DND-41 (cell line): ENCODE measurements around the gene DOC2A.

Experiments used
- ATAC-seq: fragments of 200-7000 bp; cut with Tn5 transposase; 3 replicates; pipeline ENCODE4 v1.9.1; 2021; ENCODE audit warnings: low read depth; ENCODE audit not compliant: insufficient read depth
- DNase-seq: peaks from one replicate; pipeline ENCODE4 v3.0.0-alpha.2; 2020
- H2AFZ ChIP-seq: 2 replicates; pipeline ENCODE4 v1.6.0; 2012; ENCODE audit warnings: low read depth, low read length
- H3K27ac ChIP-seq: 2 replicates; pipeline ENCODE4 v1.5.1; 2012; ENCODE audit warnings: low read length, inconsistent platforms
- H3K27me3 ChIP-seq: fragments of 200-600 bp; sonication (generic); 2 replicates; pipeline ENCODE4 v1.6.0; 2012; ENCODE audit warnings: low read length, mild to moderate bottlenecking, inconsistent platforms; ENCODE audit not compliant: insufficient read depth, poor library complexity
- H3K36me3 ChIP-seq: 2 replicates; pipeline ENCODE4 v1.5.1; 2012; ENCODE audit warnings: low read length, inconsistent platforms; ENCODE audit not compliant: insufficient read depth
- H3K4me1 ChIP-seq: 2 replicates; pipeline ENCODE4 v1.5.1; 2012; ENCODE audit warnings: mild to moderate bottlenecking, low read length; ENCODE audit not compliant: insufficient read depth
- H3K4me2 ChIP-seq: 2 replicates; pipeline ENCODE4 v1.6.0; 2012; ENCODE audit warnings: mild to moderate bottlenecking, moderate library complexity, low read length, inconsistent platforms; ENCODE audit not compliant: insufficient read depth
- H3K4me3 ChIP-seq, 2 experiments: fragments of 200-600 bp in 1 of 2; shearing (Covaris generic) in 1 of 2; 2 replicates each; pipeline ENCODE4 v1.5.1; 2012 to 2016; ENCODE audit warnings: inconsistent platforms in 2 of 2, low read length in 2 of 2, mild to moderate bottlenecking in 2 of 2, low read depth in 1 of 2, moderate library complexity in 1 of 2
- H3K79me2 ChIP-seq: 2 replicates; pipeline ENCODE4 v1.6.0; 2012; ENCODE audit warnings: low read length, inconsistent platforms; ENCODE audit not compliant: insufficient read depth
- H3K9ac ChIP-seq: 2 replicates; pipeline ENCODE4 v1.6.0; 2012; ENCODE audit warnings: low read depth, mild to moderate bottlenecking, inconsistent platforms, low read length, moderate library complexity
- H3K9me3 ChIP-seq: 2 replicates; pipeline ENCODE4 v1.5.1; 2012; ENCODE audit warnings: low read length, moderate library complexity, mild to moderate bottlenecking, inconsistent platforms; ENCODE audit not compliant: insufficient read depth, severe bottlenecking
- H4K20me1 ChIP-seq: 2 replicates; pipeline ENCODE4 v1.6.0; 2012; ENCODE audit warnings: low read length; ENCODE audit not compliant: insufficient read depth
- EZH2 ChIP-seq: IDR thresholded peaks from 3 replicates; pipeline ENCODE4 v1.6.1; 2012; ENCODE audit warnings: borderline replicate concordance, low read depth, mild to moderate bottlenecking, moderate library complexity, low read length, inconsistent platforms; ENCODE audit not compliant: severe bottlenecking
- TF ChIP-seq, protein P1 (sequence below): IDR thresholded peaks from 2 replicates; pipeline ENCODE4 v1.5.1; 2012; ENCODE audit warnings: borderline replicate concordance, low read length, moderate library complexity, mild to moderate bottlenecking; ENCODE audit not compliant: poor library complexity, severe bottlenecking; ENCODE audit errors: extremely low read depth

Gene DOC2A

DNA sequence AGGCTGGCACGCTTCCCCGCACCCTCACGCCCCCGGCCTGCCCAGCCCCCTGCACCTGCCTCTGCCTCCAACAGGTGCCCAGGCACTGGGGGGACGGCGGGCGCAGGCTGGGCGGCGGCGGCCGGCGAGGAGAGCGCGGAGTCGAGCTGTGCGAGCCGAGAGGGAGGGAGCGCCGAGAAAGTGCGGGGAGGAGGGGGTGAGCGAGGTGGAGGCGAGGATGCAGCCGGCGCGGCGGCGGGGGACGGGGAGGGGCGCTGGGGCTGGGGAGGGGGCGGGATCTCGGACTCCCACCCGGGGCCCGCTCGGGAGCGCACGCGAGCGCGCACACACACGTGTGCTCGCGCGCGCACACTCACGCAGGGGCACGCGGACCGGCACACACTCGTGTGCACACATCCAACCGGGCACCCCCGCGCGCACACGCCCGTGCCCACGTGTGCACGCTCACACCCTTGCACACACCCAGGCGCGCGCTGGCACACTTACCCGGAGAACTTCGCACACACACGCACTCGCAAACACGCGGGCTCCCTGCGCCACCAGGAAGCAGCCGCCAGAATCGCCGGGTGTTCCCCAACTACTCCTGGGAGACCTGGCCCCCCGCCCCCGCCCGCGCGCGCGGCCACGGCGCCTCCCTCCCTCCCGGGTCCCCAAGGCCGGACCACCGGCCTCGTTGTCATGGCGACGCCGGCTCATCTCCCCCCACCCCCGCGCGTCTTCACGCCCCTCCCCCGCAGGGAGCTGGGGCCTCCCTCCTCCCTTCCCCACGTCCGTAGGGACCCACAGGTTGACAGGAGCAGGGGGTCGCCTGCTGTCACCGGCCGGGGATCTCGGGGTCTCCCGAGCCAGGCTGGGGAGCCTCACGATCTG lies at the start of gene DOC2A:
DOC2A (minus strand) TSS at position 184 of the 870 bp plus-strand sequence. CDS start 805 bp downstream, outside the sequence.
- peak within 1 kb of the TSS; percentile 70 for H3K9ac ChIP-seq

DNA sequence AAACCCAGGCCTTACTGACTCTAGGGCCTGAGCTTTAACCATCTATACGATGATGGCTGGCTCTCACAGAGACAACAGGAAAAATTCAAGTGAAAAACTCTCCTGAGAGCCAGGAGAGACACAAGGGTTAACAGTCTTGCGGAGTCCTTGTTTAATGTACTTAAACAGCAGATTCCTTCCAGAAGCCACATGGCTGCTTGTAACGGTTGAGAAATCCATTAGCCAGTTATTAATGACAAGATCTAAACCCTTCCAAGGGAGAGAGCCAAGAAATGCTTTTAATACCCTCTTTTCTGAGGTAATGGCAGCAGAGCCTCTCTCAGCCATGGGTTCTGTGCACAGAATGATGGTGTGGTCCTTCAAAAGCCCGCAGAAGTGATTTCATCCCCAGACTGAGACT lies 49.5 kb upstream of the DOC2A start:
- DNase-seq (no peak), ATAC-seq (no peak)
- Histone ChIP-seq H3K9ac (no peak overlapping the region), H3K9me3 (no peaks in the 10 kb centered on the region), H3K27ac (no peak overlapping the region), H4K20me1 (no peaks in the 10 kb centered on the region), H3K79me2 (peaks cover 23% of the 10 kb centered on the region), H3K27me3 (no peaks in the 10 kb centered on the region), H2AFZ (no peak overlapping the region), H3K4me3 (no peak overlapping the region), H3K36me3 (peaks cover 3% of the 10 kb centered on the region; the same call in 1 of the 2 replicates), H3K4me2 (no peak overlapping the region), H3K4me1 (peaks cover 12% of the 10 kb centered on the region)
- TF ChIP-seq, protein P1, sequence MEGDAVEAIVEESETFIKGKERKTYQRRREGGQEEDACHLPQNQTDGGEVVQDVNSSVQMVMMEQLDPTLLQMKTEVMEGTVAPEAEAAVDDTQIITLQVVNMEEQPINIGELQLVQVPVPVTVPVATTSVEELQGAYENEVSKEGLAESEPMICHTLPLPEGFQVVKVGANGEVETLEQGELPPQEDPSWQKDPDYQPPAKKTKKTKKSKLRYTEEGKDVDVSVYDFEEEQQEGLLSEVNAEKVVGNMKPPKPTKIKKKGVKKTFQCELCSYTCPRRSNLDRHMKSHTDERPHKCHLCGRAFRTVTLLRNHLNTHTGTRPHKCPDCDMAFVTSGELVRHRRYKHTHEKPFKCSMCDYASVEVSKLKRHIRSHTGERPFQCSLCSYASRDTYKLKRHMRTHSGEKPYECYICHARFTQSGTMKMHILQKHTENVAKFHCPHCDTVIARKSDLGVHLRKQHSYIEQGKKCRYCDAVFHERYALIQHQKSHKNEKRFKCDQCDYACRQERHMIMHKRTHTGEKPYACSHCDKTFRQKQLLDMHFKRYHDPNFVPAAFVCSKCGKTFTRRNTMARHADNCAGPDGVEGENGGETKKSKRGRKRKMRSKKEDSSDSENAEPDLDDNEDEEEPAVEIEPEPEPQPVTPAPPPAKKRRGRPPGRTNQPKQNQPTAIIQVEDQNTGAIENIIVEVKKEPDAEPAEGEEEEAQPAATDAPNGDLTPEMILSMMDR: no peak
- no peak for TF ChIP-seq EZH2

More for the DNA sequence above, at the start of gene DOC2A:
- Histone ChIP-seq H3K9me3 (no peaks in the 10 kb centered on the region), H2AFZ (peak within 1 kb of the TSS; percentile 89), H3K36me3 (peaks cover 8% of the 10 kb centered on the region; the same call in 1 of the 2 replicates), H3K4me3 (peak within 1 kb of the TSS; percentile 36 to 71; a peak in 3 of 4 replicates), H3K4me2 (peak within 1 kb of the TSS; percentile 98), H3K4me1 (peaks cover 17% of the 10 kb centered on the region), H3K27me3 (no peaks in the 10 kb centered on the region), H4K20me1 (peaks cover 7% of the 10 kb centered on the region; the same call in 1 of the 2 replicates), H3K79me2 (no peaks in the 10 kb centered on the region), H3K27ac (no peak within 1 kb of the TSS; the same call in 1 of the 2 replicates)
- TF ChIP-seq EZH2: no peak
- TF ChIP-seq, protein P1: no peak
- ATAC-seq: peak; percentile 88
- peak; percentile 79 for DNase-seq

DNA sequence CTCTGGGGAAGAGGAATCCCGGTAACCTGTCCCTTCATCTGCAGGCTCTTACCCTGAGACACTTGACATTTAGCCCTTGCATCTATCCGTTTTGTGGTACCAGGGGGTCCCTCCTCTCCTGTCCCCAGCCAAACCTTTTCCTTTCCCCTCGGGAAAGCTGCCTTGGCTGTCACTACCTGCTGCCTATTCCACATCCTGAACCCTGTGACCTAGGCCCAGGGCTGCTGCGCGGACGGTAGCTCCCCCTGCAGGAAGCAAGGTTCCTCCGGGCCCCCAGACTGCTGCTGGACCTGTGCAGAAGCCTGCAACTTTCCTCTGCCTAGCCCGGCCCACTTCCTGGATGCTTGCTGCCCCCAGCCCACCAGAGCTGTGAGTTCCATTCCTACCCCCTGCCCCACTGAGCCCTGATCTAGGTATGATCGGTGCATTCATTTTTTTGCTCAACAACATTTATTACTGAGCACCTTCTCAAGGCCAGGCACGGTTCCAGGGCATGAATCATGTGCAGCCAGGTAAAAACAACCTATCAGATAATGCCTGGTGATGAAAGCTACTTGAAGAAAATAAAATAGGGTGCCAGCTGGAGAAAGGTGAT lies 44.2 kb upstream of the DOC2A start:
- Histone ChIP-seq H2AFZ (no peak overlapping the region), H3K27ac (peak overlapping the region; percentile 41), H3K4me2 (peak overlapping the region; percentile 97), H3K36me3 (peaks cover 3% of the 10 kb centered on the region; the same call in 1 of the 2 replicates), H3K9me3 (no peaks in the 10 kb centered on the region), H4K20me1 (no peaks in the 10 kb centered on the region), H3K4me3 (peak overlapping the region in 1 of 2 experiments; percentile 26; a peak in 1 of 4 replicates), H3K4me1 (peaks cover 32% of the 10 kb centered on the region), H3K79me2 (peaks cover 18% of the 10 kb centered on the region), H3K9ac (peak overlapping the region; percentile 42; the same call in 1 of the 2 replicates), H3K27me3 (no peaks in the 10 kb centered on the region)
- peak; percentile 73 for ATAC-seq
- TF ChIP-seq EZH2: no peak
- TF ChIP-seq, protein P1: peak; percentile 71
- peak; percentile 67 for DNase-seq
